ENCODE results near the gene EPHB6.

EPHB6 gene

GRCh38 chr7:142880876-142881505 lies 26.1 kb downstream of the EPHB6 start:
- DNase-seq = no peak

GRCh38 chr7:142881586-142882337 lies 26.9 kb downstream of the EPHB6 start:
- DNase-seq = no peak

- DNase-seq = no peak
These were observed 27.4 kb downstream of the EPHB6 start for GRCh38 chr7:142882338-142882678.

GRCh38 chr7:142883145-142883544 lies 28.3 kb downstream of the EPHB6 start:
- DNase-seq = no peak

DNA sequence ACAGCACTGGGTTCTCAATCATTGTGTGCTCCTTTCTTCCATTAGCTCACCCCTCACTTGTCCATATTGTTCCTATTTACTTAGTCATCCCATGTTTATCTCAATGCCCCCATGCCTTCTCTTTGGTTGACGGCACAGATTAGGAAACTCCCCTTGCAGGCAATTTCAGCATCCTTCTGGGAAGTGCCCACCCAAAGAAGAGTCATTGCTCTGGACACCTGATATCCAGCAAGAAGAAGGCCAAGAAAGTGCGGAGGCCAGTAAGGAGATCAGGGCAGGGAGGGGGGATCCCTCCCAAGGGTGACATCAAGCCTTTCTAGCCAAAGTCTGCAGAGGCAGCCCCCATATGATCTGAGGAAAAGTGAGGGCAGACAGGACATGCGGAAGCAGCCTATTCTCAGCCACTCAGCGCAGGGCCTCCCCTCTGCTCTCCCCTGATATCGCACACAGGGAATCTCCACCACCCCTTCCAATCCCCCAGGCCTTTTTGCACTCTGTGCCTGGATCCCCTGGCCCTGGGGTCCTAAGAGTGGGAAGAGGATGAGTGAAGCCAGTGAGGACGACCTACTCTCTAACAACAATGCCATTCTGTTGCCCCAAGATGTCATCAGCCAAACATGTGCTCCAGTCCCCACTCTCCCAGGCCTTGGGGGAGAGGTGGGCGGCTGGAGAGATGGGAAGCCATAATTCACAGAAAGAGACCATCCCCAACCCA lies 28.9 kb downstream of the EPHB6 start:
- DNase-seq = no peak

DNA sequence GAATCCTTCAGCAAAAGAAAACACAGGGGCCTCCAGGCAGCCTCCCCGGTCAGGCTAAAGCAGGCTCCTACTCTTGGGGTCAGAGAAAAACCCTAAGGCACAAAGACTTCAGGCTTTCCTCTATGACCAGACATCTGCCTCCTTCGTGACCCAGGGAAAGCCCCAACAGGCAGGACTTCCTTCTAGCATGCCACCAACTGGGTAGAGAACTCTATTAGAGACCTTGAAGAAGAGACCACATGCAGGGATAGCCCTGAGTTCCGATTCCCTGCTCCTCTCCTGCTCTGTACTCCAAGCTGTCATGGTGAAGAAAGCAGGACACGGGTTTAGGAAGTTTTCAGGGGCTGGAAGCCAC lies 29.4 kb downstream of the EPHB6 start:
- no peak for DNase-seq

DNA sequence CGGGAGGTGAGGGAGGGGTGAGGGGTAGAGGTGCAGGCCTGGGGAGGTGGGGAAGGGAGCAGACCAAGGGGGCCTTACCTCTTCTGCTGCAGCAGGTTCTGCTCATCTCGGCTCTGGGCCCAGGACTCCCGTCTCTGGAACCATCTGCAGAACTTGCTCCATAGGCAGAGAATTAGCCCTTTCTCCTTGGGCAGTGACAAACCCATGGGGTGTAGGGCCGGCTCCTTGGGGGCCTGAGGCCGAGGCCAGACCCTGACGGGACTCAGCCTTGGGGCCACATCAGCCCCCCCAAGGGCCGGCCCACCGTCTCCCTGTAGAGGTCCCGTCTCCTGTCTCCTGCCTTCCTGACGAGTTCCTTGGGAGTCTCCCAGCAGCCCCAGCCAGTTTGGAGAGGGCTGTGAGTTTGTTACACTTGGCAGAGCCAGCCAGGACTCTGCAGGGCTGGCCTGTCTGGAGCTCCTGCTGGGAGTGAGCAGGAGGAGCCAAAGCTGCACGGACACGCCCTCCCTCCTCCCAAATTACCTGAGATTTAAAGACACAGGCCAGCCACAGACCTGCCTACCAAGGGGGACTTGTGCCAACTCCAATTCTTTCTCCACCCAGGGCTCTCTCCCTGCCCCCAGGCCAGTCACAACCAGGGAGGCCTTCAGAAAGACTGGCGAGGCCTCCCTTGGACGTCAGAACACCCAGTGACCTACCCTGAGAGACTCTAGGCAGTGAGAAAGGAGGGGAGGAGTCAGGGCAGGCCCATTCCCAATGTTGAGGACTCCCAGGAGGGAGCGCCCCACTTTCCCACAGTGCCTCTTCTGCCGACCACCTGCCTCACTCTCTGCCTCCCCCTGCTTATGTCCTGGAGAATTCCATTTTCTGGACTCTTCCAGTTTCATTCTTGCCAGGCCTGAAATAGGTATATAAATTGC lies 30.7 kb downstream of the EPHB6 start, which contains the start of gene TRPV6:
Gene TRPV6, minus strand, starts transcription at position 435 of the 920 bp plus-strand sequence.
- DNase-seq = no peak

DNA sequence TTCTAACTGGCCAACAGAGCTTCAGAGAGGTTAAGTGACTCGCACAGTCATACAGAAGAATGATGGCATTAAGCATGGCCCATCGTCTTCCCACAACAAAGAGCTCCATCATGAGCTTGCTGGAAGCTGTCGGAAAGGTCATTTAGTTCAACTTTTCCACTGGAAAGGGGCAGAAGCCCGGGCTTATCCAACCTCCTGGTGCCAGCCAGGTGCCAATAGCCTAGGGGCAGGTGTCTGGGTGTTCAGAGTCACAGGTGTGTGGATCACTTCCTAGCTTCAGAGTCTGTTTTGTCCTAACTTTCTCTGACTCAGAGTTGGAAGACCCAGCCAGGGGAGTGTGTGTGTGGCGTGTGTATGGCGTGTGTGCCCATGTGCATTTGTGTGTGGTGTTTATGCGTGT lies 32.0 kb downstream of the EPHB6 start:
- DNase-seq = no peak

DNA sequence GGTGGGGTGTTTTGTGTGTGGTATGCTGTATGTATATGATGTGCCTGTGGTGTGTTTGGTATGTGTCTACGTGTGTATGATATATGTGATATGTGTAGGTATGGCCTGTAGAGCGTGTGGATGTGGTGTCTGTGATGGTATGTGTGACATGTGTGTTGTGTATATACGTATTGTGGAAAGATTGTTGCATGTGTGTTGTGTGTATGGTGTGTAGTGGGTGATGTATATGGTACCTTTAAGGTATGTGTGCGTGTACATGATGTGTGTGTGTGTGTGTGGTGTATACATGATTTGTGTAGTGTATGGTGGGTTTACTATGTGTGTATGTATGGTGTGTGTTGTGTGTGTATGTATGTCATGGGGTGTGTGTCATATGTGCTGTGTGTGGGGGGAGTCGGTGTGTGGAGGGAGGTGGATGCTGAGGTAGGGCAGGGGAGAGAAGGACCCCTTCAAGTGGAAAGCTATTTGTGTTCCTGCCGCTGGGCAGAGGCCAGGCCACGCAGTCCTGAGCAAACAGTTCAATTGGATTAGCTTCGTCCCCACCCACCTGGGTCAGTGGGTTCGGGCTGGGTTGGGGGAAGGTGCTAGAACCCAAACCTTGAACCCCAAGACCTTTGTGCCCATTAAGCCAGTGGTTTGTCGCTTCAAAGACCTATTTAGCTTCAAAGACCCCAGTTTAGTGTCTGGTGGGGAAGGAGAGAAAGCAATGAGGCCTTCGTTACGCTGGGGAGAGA lies 32.6 kb downstream of the EPHB6 start:
- DNase-seq = no peak

GRCh38 chr7:142889816-142890215 lies 34.9 kb downstream of the EPHB6 start:
- DNase-seq = no peak

DNA sequence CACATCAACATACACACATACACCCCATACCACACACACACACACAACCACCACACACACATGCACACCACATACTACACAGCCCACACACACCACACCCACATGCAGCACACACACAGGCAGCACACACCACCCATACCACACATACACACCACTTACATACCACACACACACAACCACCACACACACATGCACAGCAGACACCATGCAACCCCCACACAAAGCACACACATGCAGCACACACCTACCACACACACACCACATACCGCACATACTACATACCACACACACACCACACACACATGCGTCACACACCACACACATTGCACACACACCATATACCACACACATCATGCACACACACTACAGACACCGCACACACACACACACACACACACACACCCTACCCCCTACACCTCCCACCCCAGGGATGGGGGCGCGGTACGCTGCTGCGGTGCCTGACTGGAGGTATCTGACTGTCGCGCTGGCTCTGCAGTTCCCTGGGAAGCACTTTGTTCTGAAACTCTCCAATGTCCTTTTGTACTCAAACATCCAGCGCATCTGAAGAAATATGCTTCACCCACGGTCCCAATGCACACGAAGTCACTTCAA lies 36.1 kb downstream of the EPHB6 start:
- no peak for DNase-seq

DNA sequence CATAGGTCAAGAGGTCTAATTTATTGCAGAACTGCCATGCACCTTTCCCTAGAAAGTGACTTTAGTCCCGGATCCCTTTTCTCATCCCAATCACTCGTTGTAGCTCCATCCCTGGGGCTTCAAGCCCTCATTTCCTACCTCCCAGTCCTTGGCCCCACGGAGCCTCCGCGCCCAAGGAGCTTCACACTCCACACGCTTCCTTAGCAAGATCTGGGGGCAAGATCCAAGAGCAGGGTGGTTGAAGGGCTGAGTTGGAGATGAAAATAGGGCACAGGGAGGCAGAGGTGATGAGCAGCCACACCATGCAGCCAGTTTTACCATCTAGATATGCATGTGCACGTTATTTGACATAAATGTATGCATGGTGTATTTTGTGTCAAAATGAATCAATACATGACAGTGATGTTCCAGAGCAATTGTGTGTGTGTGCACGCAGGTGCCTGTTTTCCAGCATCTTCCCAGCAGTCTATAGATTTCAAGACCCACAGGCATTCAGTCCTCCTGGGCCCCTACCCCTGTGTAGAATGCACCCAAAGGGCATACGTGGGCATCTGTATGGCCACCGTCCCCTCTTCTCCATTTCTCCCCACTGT lies 36.7 kb downstream of the EPHB6 start:
- no peak for DNase-seq

DNA sequence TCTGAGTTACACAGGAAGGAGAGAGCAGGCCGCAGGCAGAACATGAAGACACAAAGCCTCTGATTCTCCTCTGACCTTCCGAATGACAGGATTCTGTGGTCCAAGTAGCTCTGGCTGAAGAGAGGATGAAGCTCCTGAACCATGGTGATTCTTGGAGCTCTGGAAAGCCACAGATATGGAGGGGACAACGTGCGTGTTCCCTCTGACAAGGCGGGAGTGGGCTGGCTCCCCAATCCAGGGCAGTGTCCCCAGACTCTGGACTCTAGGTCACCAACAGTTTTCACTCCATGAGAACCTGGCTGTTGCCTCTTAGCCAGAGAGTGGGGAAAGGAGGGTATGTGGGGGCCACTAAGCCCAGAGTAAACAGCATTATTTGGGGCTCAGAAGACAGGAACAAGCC lies 38.1 kb downstream of the EPHB6 start:
- no peak for DNase-seq

DNA sequence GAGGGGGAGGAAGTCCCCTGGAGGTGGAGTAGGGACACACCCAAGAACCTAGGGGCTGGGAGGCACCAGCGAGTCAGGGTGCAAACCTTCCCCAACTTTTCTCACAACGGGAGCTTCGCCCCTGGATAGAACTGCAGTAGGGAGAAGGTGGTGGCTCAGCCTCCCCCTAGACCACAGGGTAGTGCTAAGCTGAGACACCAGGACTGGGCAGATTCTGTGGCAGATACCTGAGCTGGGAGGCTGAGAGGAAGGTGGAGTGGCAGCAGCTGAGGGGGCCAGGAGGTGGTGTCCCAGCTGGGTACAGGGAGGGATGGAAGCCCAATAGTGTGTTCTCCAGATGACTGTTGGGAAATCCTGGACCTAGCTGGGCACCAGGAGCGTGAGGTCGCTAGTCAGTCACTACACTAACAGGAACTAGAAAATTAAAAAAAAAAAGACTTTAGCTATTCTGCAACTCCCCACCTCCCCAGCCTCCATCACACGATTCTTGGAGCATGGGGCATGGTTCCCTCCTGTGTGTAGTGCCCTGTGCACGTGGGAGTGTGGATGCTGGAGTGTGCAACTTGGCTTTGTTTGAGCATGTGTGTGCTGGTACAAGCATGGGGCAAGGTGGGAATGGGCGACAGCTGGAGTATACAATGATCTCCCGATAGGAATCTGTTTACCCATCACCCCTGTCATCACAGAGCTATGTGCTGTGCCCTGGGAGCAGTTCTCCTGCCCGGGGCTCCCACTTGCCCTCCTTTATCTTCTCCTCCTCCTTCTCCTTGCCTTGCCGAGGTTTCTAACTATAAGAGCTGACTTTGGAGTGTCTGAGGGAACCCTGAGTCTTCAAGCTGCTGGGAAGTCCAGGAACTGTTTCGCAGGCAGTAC lies 39.5 kb downstream of the EPHB6 start:
- DNase-seq = no peak

DNA sequence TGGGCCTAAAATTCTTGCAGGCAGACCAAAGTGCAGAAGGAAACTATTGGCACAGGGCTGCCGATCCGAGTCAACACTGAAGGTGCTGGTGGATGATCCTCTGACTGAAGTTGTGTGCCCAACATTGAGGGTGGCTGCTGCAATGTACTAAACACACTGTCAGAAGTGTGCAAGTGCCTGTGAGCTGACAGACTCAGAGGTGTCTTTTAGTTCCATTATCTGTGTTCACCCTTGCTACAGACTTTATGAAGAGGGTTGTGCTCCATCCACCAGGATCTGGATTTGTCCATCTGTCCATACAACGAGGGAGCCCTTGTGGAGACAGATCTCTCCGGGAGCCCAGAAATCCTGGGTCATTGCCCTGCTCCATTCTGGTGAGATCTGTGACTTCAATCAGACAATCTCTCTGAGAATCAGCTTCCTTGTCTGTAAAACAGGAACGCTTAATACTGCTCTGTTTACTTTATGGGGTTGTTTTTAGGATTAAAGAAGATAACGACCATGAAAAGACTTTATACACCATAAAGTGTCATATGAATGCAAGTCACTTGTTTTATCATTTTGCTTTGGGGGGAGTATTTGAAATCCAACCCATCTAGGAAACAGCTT lies 40.2 kb downstream of the EPHB6 start:
- no peak for DNase-seq

DNA sequence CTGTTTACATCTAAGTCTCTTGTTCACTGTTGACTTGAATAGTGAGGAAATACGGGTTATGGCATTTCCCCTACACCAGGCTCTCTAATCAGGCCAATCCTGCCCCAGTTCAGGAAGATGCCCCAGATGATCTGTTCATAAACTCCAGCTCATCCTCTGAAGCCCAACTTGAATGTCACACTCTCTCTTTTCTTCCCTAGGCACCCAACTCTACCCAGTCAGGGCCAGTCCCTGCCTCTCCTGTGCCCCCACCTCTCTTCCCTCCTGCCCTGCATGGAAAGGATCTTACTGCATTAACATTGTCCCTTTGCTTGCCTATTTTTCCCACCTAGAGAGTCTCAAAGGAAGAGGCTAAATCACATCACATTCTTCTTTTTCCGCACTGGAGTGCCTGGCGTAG lies 41.3 kb downstream of the EPHB6 start:
- no peak for DNase-seq

DNA sequence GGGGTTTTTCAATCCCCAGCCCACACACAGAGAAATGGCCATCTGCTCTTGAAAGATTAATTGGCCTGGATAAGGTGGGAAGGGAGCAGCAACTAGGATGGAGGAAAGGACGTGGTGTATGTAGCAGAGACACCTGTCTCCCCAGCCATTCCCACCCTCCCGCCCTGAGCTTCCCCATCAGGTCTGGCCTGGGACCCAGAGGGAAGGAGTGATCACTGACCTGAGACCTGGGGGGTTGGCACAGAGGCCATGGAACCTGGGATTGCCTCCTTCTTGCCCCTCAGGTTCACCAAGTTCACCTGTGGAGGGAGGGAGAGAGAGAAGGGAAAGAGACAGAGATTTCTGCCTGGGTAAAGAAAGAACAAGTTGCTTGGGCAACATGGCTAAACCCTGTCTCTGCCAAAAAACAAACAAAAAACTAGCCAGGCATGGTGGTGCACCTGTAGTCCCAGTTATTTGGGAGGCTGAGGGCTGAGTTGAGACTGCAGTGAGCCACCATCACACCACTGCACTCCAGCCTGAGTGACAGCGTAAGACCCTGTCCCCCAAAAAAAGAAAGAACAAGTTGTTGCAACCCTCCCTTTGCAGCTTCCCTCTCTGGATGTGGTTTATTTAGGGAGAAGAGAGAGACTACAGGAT lies 42.0 kb downstream of the EPHB6 start:
- DNase-seq = no peak

DNA sequence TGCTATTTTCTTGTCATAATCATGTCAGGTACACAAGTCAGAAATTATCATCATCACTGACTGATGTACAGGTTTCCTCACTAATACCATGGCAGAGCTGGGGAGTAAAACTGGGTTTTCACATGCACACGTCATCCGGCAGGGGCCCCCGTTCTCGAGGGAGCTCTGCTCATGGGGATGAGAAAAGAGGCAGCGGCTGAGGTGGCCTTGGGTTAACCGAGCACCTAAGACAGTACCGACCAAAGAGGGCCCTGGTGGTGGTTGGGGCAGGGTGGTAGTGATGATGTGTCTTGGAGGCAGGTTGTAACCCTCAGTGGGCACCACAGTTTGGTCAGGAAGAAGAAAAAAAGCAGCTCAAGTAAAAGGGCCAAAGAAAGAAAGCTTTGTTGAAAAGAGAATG lies 42.8 kb downstream of the EPHB6 start:
- no peak for DNase-seq

DNA sequence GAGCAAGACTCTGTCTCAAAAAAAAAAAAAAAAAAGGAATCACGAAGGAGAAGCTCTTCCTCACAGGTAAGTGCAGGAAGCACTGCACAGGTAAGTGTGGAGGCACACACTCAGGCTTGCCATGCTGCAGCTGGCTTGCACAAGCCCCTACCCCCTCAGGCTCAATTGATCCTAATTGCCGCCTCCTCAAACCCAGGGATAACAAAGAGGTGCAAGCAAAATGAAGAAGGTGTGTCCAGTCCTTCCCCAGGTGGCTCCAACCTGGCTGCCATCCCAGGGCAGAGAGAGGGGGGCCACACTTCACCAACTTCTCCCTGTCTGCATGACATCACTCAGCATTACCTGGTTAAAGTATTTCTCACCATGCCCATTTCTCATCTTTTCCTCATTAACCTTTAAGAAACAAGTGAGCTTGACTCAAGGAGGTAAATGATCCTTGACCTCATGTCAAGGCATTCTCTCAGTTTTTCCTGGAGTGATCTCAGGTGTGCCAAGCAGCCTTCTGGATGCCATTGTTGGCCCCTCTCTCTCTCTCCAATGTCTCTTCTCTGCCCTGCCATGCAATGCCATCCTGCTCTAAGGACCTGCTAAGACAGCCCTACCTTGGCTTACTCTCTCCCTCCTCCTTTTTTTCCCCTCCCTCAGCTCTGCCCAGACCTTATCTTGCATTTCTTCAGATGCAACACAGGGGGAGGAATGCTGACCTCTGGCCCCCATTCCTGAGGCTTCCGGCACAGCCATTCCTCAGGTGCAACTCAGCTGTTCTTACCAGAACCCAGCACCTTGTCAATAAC lies 43.7 kb downstream of the EPHB6 start:
- no peak for DNase-seq

Data from NCI-H187 treated with DMSO at 0.1 percent for 48 hours (cell line).